ELR (cell line): ENCODE data around the gene PPP4R2.

Experiments
- DNase-seq: peaks from one replicate; pipeline ENCODE4 v3.0.0-alpha.2; 2015; ENCODE audit warnings: low read depth

The PPP4R2 gene

DNA sequence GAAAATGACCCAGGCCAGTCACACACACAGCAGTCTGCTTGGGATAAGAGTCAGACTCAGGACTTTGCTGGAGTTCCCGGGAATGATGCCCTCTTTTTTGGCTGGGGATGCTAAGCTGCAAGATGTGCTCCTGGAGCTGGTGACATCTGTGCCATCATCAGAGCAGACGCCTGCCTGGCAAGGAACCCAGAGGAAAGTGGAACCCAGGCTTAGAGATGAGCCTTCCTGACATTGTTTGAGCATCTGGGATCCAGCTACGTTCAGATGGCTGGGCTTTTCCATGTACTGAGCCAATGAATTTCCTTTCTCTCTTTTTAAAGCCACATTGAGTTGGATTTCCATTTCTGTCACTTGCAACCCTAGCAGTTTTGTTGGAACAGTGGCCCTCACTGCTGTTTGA, 118.1 kb downstream of the PPP4R2 start:
- no peak for DNase-seq

GRCh38 chr3:73115806-73116205, 119.2 kb downstream of the PPP4R2 start:
- no peak for DNase-seq
